ENCODE measurements around the gene PLA2G4B.

PLA2G4B gene

GRCh38 chr15:41891226-41891625 is 52.6 kb downstream of the PLA2G4B start:
- no peak for DNase-seq

GRCh38 chr15:41891946-41892345 is 53.3 kb downstream of the PLA2G4B start:
- no peak for DNase-seq

- no peak for DNase-seq
These were observed 54.2 kb downstream of the PLA2G4B start for GRCh38 chr15:41892621-41893421.

DNA sequence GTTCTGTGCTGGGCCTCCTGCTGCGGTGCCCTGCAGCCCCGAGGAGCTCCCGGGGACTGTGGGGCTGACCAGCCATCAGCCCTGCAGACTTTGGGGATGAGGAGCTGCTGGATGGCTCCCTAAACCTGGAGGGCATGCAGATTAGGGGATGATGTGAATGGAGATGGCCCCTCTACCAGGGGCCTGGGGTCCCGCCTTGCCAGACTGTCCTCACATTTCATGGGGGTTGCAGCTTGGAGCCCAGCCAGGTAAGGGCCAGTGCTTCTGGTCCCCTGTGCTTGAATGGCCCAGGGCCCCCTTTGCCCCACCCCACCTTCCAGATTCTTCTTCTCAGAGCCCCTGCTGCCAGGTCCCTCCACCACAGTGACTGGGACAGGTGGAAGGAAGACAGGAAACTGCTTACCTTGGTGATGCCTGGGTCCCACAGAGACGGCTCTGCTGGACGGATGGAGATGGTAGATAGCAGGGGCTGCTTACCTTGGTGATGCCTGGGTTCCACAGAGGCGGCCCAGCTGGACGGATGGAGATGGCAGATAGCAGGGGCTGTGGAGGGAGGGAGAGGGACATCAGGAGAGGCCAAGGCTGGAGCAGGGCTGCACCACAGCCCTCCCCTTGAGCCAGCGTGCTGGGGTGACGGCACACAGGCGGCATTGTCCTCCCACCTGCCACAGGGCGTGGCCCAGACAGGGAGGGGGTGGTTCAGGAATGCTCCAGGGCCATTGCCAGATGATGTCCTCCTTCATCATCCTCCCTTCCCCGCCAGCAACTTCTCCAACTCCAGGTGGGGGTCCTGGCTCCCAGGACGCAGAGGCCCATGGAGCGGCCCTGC is 55.0 kb downstream of the PLA2G4B start, which contains the start of gene SPTBN5:
Gene SPTBN5, minus strand, starts transcription at position 632 of the 829 bp plus-strand sequence. Its CDS starts 556 bp downstream, at position 76.
- no peak for DNase-seq

DNA sequence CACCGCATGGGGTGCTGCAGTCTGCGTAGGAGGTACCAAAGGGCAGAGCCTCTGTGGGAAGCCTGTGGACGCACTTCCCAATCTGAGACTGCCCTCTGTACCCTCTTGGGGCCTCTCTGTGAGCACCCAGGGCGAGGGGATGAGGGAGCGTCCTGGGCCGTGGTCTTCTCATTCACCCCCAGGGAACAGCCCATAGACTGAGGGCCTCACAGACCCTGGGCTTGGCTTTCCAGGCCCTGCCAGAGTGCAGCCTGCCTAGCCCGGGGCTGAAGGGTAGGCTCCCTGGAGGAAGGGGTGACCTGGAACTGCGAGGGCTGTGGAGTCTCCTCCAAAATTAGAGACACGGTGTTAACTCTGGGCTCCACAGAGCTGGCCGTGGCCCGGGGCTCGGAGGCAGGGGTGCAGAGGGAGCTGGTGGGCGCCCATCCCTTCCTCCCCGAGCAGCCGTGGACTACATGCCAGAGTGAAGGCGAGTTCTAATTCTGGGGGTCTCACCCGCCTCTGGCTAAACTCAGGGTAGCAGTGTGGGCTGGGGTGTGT is 55.7 kb downstream of the PLA2G4B start:
- DNase-seq, result no peak

GRCh38 chr15:41894791-41895463 is 56.3 kb downstream of the PLA2G4B start:
- peak; percentile 64 for DNase-seq

DNA sequence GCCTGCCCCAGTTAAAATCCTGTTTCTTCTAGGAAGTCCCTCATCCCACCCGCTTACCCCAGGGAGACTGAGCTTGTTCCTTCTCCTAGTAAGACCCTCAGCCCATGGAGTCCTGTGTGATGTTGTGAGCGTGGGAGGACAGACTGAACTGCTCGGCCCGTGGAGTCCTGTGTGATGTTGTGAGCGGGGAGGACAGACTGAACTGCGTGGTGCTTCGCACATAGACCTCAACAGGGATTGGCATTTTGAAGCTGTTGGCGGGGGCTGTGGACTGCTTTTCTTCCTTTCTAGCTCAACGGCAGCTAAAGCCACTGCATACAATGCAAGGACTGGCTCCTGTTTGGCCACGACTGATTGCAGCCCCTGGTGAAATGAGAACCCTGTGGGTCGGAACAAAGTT is 56.8 kb downstream of the PLA2G4B start:
- DNase-seq, result no peak

- no peak for DNase-seq
These were observed 57.3 kb downstream of the PLA2G4B start for GRCh38 chr15:41895957-41896356.

- DNase-seq, result no peak
These were observed 57.9 kb downstream of the PLA2G4B start for GRCh38 chr15:41896566-41896965.

- DNase-seq, result no peak
These were observed 58.7 kb downstream of the PLA2G4B start for GRCh38 chr15:41897363-41897799.
